ENCODE data around the gene CEACAM4. TPM values are rescaled to one million over a fixed set of nuclear protein-coding genes. Genes with fewer than 3 reads are reported as not detected.

CEACAM4 gene
- total RNA-seq, 1 donor from 2014 or later = not detected

- peaks cover 12% of the 10 kb centered on the region for H3K27me3 Mint-ChIP-seq (ENCODE audit: unreplicated experiment)
- no peaks in the 10 kb centered on the region for H3K9me3 Mint-ChIP-seq (ENCODE audit: unreplicated experiment)
- H3K4me1 Mint-ChIP-seq (ENCODE audit: low read depth, unreplicated experiment) = no peaks in the 10 kb centered on the region
- TF ChIP-seq CTCF (IDR thresholded peaks at IDR 0.05; ENCODE audit: partially characterized antibody, unreplicated experiment) = no peak
- peaks cover 9% of the 10 kb centered on the region for H3K36me3 Mint-ChIP-seq (ENCODE audit: unreplicated experiment)
- no peak within 1 kb of the TSS for H3K4me3 Mint-ChIP-seq (ENCODE audit: unreplicated experiment)
- no peak within 1 kb of the TSS for H3K27ac Mint-ChIP-seq (ENCODE audit: unreplicated experiment)
- no peak for DNase-seq
These were observed 50.9 kb downstream of the CEACAM4 start, which contains the start of gene CEACAM21 for GRCh38 chr19:41575998-41576397. Gene CEACAM21 (plus strand): TSS chr19:41576166. CDS start chr19:41576275, 109 bp downstream.

GRCh38 chr19:41570639-41571112 lies 56.2 kb downstream of the CEACAM4 start:
- Mint-ChIP-seq H3K36me3 (ENCODE audit: unreplicated experiment) (no peaks in the 10 kb centered on the region), H3K9me3 (ENCODE audit: unreplicated experiment) (no peaks in the 10 kb centered on the region), H3K27ac (ENCODE audit: unreplicated experiment) (no peak overlapping the region), H3K4me1 (ENCODE audit: low read depth, unreplicated experiment) (peaks cover 2% of the 10 kb centered on the region), H3K27me3 (ENCODE audit: unreplicated experiment) (peaks cover 15% of the 10 kb centered on the region), H3K4me3 (ENCODE audit: unreplicated experiment) (no peak overlapping the region)
- DNase-seq = peak; percentile 92
- peak; percentile 80 for TF ChIP-seq CTCF (IDR thresholded peaks at IDR 0.05; ENCODE audit: partially characterized antibody, unreplicated experiment)

- Mint-ChIP-seq H3K4me3 (ENCODE audit: unreplicated experiment) (no peak overlapping the region), H3K27ac (ENCODE audit: unreplicated experiment) (no peak overlapping the region), H3K9me3 (ENCODE audit: unreplicated experiment) (no peaks in the 10 kb centered on the region), H3K4me1 (ENCODE audit: low read depth, unreplicated experiment) (peaks cover 2% of the 10 kb centered on the region), H3K27me3 (ENCODE audit: unreplicated experiment) (peaks cover 18% of the 10 kb centered on the region), H3K36me3 (ENCODE audit: unreplicated experiment) (no peaks in the 10 kb centered on the region)
- TF ChIP-seq CTCF (IDR thresholded peaks at IDR 0.05; ENCODE audit: partially characterized antibody, unreplicated experiment) = no peak
- DNase-seq = no peak
These were observed 56.7 kb downstream of the CEACAM4 start for GRCh38 chr19:41570179-41570578.

- H3K4me3 Mint-ChIP-seq (ENCODE audit: unreplicated experiment) = no peak overlapping the region
- no peak overlapping the region for H3K27ac Mint-ChIP-seq (ENCODE audit: unreplicated experiment)
- H3K36me3 Mint-ChIP-seq (ENCODE audit: unreplicated experiment) = no peaks in the 10 kb centered on the region
- peaks cover 20% of the 10 kb centered on the region for H3K27me3 Mint-ChIP-seq (ENCODE audit: unreplicated experiment)
- peaks cover 3% of the 10 kb centered on the region for H3K4me1 Mint-ChIP-seq (ENCODE audit: low read depth, unreplicated experiment)
- no peak for TF ChIP-seq CTCF (IDR thresholded peaks at IDR 0.05; ENCODE audit: partially characterized antibody, unreplicated experiment)
- no peaks in the 10 kb centered on the region for H3K9me3 Mint-ChIP-seq (ENCODE audit: unreplicated experiment)
- DNase-seq = no peak
These were observed 57.3 kb downstream of the CEACAM4 start for GRCh38 chr19:41569481-41570150.

Other genes starting within 250 kb of the CEACAM4 start
- gene EXOSC5, start 229.7 kb downstream of the CEACAM4 start, total RNA-seq (ENCODE audit: unreplicated experiment) = 18.2 TPM
- 11.0 TPM for gene BCKDHA, start 229.3 kb downstream of the CEACAM4 start, total RNA-seq (ENCODE audit: unreplicated experiment)
- gene B3GNT8, start 199.7 kb downstream of the CEACAM4 start, total RNA-seq (ENCODE audit: unreplicated experiment) = 15.9 TPM
- 99.4 TPM for gene DMAC2, start 187.2 kb downstream of the CEACAM4 start, total RNA-seq (ENCODE audit: unreplicated experiment)
- not detected for gene ERICH4, start 183.9 kb downstream of the CEACAM4 start, total RNA-seq (ENCODE audit: unreplicated experiment)
- gene CEACAM21, start 50.9 kb downstream of the CEACAM4 start, total RNA-seq (ENCODE audit: unreplicated experiment) = not detected
- gene CEACAM7, start 61.2 kb upstream of the CEACAM4 start, total RNA-seq (ENCODE audit: unreplicated experiment) = not detected
- gene CEACAM5, start 81.6 kb upstream of the CEACAM4 start, total RNA-seq (ENCODE audit: unreplicated experiment) = not detected
- gene CEACAM6, start 128.5 kb upstream of the CEACAM4 start, total RNA-seq (ENCODE audit: unreplicated experiment) = 0.20 TPM
- gene CEACAM3, start 169.5 kb upstream of the CEACAM4 start, total RNA-seq (ENCODE audit: unreplicated experiment) = not detected
- gene LYPD4, start 217.6 kb upstream of the CEACAM4 start, total RNA-seq (ENCODE audit: unreplicated experiment) = not detected
- not detected for gene DMRTC2, start 218.0 kb upstream of the CEACAM4 start, total RNA-seq (ENCODE audit: unreplicated experiment)
- gene RPS19, start 233.2 kb upstream of the CEACAM4 start, total RNA-seq (ENCODE audit: unreplicated experiment) = 1,637 TPM

Measured in glutamatergic neuron (in vitro differentiated cells).